Breast epithelium (tissue), 3 donors: Measurements from ENCODE around the gene OTUD7B.

ENCODE experiments used
- POLR2A ChIP-seq: fragments of 450-650 bp; IDR thresholded peaks from one replicate; pipeline ENCODE4 v1.6.1; 2016; ENCODE audit warnings: antibody characterized with exemption, mild to moderate bottlenecking, moderate library complexity
- POLR2AphosphoS5 ChIP-seq, 3 donors: sonication (generic); formaldehyde crosslinking; IDR thresholded peaks; one replicate each; pipeline ENCODE4 v1.6.1; 2017; ENCODE audit warnings: antibody characterized with exemption in 3 of 3
- TF ChIP-seq, protein P1 (sequence below), 3 donors: fragments of 450-650 bp; IDR thresholded peaks; one replicate each; pipeline ENCODE4 v1.5.1; 2016 to 2017; ENCODE audit warnings: antibody characterized with exemption in 3 of 3, mild to moderate bottlenecking in 3 of 3, moderate library complexity in 3 of 3

DNA sequence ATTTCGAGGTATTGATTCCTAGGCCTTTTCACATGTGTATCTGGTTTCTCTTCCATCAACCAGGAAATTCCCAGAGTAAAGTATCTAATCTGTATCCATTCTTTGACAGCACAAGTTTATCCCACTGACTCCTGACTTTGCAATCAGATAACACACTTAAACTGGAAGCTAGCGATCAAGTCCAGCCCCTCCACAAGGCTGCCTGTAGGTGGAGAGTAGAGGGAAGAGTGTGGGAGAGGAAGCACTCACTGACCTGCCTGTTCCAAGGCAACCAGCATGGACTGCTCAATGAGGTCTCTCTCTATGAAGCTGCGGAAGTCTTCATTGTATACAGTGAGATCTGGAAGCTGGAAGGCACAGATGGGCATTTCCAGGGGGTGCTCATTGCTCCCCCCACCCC, 43.5 kb downstream of the OTUD7B start:
- TF ChIP-seq, protein P1, sequence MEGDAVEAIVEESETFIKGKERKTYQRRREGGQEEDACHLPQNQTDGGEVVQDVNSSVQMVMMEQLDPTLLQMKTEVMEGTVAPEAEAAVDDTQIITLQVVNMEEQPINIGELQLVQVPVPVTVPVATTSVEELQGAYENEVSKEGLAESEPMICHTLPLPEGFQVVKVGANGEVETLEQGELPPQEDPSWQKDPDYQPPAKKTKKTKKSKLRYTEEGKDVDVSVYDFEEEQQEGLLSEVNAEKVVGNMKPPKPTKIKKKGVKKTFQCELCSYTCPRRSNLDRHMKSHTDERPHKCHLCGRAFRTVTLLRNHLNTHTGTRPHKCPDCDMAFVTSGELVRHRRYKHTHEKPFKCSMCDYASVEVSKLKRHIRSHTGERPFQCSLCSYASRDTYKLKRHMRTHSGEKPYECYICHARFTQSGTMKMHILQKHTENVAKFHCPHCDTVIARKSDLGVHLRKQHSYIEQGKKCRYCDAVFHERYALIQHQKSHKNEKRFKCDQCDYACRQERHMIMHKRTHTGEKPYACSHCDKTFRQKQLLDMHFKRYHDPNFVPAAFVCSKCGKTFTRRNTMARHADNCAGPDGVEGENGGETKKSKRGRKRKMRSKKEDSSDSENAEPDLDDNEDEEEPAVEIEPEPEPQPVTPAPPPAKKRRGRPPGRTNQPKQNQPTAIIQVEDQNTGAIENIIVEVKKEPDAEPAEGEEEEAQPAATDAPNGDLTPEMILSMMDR (IDR thresholded peaks at IDR 0.05), result no peak
- no peak for TF ChIP-seq POLR2A
- TF ChIP-seq POLR2AphosphoS5 (IDR thresholded peaks at IDR 0.05), result no peak
